ENCODE results near the gene ASPSCR1. TPM values are rescaled to one million over a fixed set of nuclear protein-coding genes. Genes with fewer than 3 reads are reported as not detected.

The ASPSCR1 gene
- total RNA-seq, 1 experiment from 2014 or later, result 60.4 TPM

DNA sequence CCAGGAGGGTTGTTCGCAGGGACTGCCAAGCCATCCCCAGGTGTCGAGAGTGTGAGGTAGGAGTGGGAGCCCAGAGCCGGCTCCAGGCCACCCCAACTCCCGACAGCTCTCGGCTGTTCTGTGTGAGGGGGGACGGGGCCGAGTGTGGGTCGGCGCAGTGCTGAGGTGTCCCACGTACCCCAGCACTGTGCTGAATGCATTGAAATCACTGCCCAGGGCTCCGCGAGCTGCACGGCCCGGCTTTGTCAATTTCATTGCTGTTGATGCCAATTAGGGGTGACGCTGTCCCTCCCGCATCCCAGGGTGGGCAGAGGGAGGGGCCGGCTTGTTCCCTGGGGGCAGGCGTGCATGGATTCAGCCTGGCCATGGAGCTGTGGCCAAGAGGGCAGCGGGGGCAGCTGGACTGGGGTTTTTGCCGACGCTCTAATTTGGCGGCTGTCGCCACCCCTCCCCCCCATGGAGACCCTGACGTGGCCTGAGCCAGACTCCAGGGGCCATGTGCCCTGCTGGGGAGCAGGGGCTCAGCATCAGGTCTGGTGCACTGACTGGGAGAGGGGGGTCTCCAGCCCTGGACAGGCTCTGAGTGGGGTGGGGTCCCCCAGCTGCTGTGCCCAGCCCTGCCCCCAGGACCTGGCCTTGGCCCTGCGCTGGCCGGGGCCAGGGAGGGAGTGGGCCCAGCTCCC is 31.0 kb downstream of the ASPSCR1 start:
- Mint-ChIP-seq H3K27ac (0 out of 2 replicates have a peak overlapping the region, but pooled peaks have one; percentile 27), H3K4me1 (no peaks in the 10 kb centered on the region), H3K4me3 (no peak overlapping the region), H3K36me3 (no peaks in the 10 kb centered on the region), H3K27me3 (ENCODE audit: low read depth) (no peaks in the 10 kb centered on the region), H3K9me3 (no peaks in the 10 kb centered on the region)
- ChIA-PET CTCF (interaction anchor here (3.0 kb wide), 1 partner anchor 12 kb away, joined by 16 read pairs; no protein-coding TSS in a partner anchor), POLR2A (no interaction called here)
- ATAC-seq, result no peak
- no peak for TF ChIP-seq SMAD4 (CRISPR knock-in tag; IDR thresholded peaks at IDR 0.05)
- TF ChIP-seq, protein P1, sequence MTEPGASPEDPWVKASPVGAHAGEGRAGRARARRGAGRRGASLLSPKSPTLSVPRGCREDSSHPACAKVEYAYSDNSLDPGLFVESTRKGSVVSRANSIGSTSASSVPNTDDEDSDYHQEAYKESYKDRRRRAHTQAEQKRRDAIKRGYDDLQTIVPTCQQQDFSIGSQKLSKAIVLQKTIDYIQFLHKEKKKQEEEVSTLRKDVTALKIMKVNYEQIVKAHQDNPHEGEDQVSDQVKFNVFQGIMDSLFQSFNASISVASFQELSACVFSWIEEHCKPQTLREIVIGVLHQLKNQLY (CRISPR knock-in tag; IDR thresholded peaks at IDR 0.05), result no peak
- no peak for TF ChIP-seq RORB (CRISPR knock-in tag; IDR thresholded peaks at IDR 0.05)
- TF ChIP-seq CBFB (CRISPR knock-in tag; IDR thresholded peaks at IDR 0.05; ENCODE audit: low read depth), result no peak
- TF ChIP-seq TEAD4 (CRISPR knock-in tag; IDR thresholded peaks at IDR 0.05), result no peak
- no peak for TF ChIP-seq ATF1 (CRISPR knock-in tag; IDR thresholded peaks at IDR 0.05)
- TF ChIP-seq, protein P2, sequence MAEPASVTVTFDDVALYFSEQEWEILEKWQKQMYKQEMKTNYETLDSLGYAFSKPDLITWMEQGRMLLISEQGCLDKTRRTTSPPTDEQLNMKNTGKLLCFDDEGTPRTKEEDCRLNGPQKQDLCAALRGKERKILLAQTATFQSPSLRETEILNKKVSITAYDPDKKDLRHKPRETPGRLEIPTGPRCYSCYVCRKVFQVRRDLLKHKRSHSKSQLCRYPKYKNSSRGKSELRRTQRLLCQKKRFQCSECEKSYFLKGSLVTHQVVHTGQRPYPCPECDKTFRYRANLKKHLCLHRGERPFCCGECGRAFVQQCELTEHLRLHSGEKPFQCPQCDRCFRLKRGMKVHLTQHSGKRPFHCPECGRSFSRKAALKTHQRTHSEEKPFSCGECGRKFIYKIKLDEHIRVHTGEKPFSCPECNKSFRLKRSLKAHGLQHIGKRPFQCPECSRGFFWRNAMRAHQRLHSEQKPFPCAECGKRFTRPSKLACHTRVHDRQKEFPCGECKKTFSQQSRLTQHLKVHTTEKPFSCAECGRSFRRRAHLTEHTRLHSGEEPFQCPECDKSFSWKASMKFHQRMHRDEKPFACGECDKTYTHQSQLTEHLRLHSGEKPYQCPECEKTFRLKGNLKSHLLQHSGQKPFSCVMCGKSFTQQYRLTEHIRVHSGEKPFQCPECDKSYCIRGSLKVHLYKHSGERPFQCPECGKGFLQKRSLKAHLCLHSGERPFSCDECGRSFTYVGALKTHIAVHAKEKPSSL (CRISPR knock-in tag; conservative IDR thresholded peaks at IDR 0.05), result no peak
- TF ChIP-seq NR3C1 (CRISPR knock-in tag; conservative IDR thresholded peaks at IDR 0.05; ENCODE audit: low read depth), result no peak
- TF ChIP-seq, protein P3, sequence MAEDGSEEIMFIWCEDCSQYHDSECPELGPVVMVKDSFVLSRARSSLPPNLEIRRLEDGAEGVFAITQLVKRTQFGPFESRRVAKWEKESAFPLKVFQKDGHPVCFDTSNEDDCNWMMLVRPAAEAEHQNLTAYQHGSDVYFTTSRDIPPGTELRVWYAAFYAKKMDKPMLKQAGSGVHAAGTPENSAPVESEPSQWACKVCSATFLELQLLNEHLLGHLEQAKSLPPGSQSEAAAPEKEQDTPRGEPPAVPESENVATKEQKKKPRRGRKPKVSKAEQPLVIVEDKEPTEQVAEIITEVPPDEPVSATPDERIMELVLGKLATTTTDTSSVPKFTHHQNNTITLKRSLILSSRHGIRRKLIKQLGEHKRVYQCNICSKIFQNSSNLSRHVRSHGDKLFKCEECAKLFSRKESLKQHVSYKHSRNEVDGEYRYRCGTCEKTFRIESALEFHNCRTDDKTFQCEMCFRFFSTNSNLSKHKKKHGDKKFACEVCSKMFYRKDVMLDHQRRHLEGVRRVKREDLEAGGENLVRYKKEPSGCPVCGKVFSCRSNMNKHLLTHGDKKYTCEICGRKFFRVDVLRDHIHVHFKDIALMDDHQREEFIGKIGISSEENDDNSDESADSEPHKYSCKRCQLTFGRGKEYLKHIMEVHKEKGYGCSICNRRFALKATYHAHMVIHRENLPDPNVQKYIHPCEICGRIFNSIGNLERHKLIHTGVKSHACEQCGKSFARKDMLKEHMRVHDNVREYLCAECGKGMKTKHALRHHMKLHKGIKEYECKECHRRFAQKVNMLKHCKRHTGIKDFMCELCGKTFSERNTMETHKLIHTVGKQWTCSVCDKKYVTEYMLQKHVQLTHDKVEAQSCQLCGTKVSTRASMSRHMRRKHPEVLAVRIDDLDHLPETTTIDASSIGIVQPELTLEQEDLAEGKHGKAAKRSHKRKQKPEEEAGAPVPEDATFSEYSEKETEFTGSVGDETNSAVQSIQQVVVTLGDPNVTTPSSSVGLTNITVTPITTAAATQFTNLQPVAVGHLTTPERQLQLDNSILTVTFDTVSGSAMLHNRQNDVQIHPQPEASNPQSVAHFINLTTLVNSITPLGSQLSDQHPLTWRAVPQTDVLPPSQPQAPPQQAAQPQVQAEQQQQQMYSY (CRISPR knock-in tag; IDR thresholded peaks at IDR 0.05), result no peak
- TF ChIP-seq, protein P4, sequence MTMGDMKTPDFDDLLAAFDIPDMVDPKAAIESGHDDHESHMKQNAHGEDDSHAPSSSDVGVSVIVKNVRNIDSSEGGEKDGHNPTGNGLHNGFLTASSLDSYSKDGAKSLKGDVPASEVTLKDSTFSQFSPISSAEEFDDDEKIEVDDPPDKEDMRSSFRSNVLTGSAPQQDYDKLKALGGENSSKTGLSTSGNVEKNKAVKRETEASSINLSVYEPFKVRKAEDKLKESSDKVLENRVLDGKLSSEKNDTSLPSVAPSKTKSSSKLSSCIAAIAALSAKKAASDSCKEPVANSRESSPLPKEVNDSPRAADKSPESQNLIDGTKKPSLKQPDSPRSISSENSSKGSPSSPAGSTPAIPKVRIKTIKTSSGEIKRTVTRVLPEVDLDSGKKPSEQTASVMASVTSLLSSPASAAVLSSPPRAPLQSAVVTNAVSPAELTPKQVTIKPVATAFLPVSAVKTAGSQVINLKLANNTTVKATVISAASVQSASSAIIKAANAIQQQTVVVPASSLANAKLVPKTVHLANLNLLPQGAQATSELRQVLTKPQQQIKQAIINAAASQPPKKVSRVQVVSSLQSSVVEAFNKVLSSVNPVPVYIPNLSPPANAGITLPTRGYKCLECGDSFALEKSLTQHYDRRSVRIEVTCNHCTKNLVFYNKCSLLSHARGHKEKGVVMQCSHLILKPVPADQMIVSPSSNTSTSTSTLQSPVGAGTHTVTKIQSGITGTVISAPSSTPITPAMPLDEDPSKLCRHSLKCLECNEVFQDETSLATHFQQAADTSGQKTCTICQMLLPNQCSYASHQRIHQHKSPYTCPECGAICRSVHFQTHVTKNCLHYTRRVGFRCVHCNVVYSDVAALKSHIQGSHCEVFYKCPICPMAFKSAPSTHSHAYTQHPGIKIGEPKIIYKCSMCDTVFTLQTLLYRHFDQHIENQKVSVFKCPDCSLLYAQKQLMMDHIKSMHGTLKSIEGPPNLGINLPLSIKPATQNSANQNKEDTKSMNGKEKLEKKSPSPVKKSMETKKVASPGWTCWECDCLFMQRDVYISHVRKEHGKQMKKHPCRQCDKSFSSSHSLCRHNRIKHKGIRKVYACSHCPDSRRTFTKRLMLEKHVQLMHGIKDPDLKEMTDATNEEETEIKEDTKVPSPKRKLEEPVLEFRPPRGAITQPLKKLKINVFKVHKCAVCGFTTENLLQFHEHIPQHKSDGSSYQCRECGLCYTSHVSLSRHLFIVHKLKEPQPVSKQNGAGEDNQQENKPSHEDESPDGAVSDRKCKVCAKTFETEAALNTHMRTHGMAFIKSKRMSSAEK (CRISPR knock-in tag; IDR thresholded peaks at IDR 0.05; ENCODE audit: borderline replicate concordance), result no peak
- TF ChIP-seq, protein P5, sequence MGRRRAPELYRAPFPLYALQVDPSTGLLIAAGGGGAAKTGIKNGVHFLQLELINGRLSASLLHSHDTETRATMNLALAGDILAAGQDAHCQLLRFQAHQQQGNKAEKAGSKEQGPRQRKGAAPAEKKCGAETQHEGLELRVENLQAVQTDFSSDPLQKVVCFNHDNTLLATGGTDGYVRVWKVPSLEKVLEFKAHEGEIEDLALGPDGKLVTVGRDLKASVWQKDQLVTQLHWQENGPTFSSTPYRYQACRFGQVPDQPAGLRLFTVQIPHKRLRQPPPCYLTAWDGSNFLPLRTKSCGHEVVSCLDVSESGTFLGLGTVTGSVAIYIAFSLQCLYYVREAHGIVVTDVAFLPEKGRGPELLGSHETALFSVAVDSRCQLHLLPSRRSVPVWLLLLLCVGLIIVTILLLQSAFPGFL (CRISPR knock-in tag; IDR thresholded peaks at IDR 0.05; ENCODE audit: borderline replicate concordance), result no peak
- TF ChIP-seq, protein P6, sequence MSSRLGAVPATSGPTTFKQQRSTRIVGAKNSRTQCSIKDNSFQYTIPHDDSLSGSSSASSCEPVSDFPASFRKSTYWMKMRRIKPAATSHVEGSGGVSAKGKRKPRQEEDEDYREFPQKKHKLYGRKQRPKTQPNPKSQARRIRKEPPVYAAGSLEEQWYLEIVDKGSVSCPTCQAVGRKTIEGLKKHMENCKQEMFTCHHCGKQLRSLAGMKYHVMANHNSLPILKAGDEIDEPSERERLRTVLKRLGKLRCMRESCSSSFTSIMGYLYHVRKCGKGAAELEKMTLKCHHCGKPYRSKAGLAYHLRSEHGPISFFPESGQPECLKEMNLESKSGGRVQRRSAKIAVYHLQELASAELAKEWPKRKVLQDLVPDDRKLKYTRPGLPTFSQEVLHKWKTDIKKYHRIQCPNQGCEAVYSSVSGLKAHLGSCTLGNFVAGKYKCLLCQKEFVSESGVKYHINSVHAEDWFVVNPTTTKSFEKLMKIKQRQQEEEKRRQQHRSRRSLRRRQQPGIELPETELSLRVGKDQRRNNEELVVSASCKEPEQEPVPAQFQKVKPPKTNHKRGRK (CRISPR knock-in tag; IDR thresholded peaks at IDR 0.05; ENCODE audit: borderline replicate concordance), result no peak
- no peak for TF ChIP-seq ZNF671 (CRISPR knock-in tag; IDR thresholded peaks at IDR 0.05)
- TF ChIP-seq, protein P7, sequence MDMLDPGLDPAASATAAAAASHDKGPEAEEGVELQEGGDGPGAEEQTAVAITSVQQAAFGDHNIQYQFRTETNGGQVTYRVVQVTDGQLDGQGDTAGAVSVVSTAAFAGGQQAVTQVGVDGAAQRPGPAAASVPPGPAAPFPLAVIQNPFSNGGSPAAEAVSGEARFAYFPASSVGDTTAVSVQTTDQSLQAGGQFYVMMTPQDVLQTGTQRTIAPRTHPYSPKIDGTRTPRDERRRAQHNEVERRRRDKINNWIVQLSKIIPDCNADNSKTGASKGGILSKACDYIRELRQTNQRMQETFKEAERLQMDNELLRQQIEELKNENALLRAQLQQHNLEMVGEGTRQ (CRISPR knock-in tag; IDR thresholded peaks at IDR 0.05), result no peak
- TF ChIP-seq TP53 (CRISPR knock-in tag; IDR thresholded peaks at IDR 0.05), result no peak
- DNase-seq (ENCODE audit: low spot score), result no peak
